Central memory CD4-positive, alpha-beta T cell (primary cell): Measurements from ENCODE around the gene PPP1R27.

Source experiments
- DNase-seq: peaks from one replicate; pipeline ENCODE4 v3.0.0; 2022

Gene PPP1R27

DNA sequence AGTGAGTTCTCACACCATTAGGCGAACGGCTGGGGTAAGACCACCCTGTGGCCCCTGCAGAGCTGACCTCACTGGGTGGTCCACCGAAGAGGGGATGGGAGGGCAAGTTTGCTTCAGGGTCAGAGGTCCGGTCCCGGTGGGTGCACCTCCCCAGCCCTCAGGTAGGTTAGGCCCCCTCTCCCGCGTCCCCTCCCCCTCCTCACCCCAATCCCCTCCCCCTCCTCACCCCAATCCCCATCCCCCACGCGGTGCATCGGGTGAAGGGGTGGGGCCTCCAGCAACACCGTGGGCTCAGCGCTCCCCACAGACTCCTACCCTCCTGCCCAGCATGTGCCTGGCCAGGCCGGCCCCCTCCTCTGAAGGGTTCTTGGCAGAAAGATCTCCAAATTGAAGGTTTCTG, 15.1 kb downstream of the PPP1R27 start:
- DNase-seq: no peak

DNA sequence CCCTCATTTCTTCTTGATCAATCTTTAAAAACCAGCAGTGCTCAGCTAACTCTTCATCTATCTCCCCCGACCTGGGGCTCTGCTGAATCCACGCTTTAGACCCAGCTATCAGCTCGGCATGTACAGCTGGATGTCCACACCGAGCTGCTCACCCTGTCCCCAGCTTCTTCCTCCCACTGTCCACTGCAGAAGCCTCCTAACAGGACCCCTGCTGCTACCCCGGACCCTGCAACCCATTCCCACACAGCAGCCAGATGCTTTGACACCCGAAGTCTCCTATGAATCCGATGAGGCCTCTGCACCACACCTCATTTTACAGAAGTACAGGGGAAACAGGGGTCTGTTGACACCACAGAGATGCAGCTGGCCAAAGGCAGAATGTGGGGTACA, 17.1 kb downstream of the PPP1R27 start:
- no peak for DNase-seq

DNA sequence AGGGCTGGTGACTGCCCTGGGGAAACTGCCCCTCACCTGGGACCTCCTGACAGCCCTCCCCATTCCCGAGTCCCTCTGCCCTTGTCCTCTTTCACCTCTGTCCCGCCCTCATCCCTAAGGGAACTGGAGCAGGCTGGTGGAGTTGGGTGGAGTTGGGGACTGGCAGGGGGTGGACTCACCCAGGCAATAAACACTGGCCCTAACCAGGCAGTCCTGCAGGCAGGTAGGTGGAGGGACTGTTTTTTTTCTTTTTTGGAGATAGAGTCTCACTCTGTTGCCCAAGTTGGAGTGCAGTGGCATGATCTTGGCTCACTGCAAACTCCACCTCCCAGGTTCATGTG, 19.2 kb downstream of the PPP1R27 start:
- DNase-seq: no peak

DNA sequence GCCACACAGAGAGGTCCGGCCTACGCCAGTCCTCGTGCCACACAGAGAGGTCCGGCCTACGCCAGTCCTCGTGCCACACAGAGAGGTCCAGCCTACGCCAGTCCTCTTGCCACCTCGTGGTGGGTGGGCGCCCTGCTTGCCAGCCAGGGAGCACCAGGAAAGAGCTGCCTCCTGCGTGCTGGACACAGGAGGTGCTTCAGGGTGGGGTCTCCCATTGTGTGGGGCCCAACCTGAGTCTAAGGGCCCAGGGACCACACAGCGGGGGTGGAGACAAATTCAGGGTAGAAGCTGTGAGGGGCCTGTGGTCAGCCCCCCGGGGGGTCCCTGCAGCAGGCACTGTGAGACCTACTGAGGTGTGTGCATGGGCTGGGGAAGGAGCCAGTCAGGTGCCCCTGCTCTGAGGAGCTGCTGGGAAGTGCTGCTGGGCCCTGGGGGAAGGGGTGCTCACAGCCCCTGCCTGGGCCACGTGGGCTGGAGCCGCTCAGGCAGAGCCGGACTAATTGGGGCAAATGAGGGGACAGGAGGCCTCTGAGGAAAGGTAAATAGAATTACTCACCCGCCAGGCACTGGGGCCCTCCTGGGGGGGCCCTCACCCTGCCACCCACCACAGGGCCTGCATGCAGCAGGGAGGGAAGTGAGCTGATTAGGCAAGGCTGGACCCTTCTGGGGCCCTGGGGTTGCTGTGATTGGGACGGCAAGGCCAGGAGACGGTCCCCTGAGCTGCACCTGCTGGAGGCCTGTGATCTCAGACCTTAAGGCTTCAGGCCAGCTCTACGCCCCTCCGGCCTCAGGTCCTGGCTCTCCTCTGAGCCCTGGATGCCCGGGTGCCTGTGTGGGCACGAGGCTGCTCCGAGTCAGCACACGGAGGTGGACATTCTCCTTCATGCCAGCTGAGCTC, 19.9 kb downstream of the PPP1R27 start:
- DNase-seq: no peak

DNA sequence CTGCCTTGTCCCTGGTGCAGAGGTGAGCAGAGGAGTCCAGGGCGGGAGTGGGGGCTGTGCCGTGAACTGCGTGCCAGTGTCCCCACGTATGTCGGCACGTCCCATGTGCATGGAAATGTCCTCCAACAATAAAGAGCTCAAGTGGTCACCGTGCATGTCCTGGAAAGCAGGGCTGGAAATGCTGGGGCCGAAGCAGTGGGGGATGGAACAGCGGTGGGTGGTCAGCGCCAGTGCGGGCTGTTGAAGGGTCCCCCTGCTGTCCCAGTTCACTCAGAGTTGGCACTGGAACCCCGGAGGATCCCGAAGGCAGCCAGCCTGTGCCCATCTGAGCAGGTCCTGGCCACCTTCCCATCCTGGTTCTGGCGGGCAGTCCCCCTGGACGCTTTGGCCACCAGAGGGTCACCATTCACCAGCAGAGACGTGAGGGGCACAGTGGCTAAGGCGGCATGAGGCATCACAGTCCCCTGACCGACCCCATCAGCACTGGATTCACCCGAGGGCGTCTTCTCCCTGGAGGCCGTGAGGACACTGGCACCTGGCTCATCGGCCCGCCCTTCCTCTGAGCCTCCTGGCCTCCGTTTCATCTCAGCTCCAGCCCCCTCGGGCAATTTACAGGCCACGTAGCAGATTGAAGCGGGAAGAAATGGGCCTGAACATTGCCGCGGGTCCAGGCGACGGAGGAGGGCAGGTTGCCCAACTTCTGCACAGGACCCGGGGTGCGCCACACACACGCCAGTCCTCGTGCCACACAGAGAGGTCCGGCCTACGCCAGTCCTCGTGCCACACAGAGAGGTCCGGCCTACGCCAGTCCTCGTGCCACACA, 20.8 kb downstream of the PPP1R27 start:
- DNase-seq: no peak

DNA sequence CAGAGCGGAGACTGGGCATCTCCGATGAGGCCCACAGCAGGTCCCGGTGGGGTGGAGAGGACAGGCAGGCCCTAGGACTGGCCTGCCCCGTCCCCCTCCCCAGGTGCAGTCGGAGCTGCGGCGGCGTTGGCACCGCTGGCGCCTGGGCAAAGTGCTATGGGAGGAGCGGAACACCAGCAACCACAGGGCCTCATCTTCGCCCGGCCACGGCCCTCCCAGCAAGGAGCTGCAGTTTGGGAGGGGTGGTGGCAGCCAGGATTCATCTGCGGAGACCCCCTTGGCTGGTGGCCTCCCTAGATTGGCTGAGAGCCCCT, 21.5 kb downstream of the PPP1R27 start:
- DNase-seq: no peak

DNA sequence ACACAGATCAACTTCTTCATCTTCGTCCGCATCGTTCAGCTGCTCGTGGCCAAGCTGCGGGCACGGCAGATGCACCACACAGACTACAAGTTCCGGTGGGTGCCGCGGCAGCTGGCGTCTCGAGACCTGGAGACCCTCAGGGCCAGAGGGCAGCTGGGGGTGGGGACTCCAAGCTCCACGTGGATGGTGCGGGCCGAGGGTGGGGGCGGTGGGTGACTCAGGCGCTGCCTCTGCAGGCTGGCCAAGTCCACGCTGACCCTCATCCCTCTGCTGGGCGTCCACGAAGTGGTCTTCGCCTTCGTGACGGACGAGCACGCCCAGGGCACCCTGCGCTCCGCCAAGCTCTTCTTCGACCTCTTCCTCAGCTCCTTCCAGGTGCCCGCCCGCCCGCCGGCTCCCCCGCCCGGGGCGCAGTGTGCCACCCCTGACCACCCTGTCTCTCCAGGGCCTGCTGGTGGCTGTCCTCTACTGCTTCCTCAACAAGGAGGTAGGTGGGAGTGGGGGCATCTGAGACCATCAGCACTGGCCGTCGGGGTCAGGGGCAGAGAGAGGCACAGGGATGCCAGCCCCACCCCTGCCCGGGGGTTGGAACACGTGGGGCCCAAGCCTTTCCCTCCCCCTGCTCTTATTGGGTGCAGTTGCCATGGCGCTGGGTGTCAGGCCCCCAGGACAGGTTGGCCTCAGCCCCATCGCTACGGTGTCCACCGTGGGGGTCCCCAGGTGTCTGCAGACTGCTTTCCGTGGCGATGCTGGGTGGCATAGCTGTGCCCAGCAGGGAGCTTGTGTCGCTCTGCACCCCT, 22.1 kb downstream of the PPP1R27 start:
- no peak for DNase-seq

DNA sequence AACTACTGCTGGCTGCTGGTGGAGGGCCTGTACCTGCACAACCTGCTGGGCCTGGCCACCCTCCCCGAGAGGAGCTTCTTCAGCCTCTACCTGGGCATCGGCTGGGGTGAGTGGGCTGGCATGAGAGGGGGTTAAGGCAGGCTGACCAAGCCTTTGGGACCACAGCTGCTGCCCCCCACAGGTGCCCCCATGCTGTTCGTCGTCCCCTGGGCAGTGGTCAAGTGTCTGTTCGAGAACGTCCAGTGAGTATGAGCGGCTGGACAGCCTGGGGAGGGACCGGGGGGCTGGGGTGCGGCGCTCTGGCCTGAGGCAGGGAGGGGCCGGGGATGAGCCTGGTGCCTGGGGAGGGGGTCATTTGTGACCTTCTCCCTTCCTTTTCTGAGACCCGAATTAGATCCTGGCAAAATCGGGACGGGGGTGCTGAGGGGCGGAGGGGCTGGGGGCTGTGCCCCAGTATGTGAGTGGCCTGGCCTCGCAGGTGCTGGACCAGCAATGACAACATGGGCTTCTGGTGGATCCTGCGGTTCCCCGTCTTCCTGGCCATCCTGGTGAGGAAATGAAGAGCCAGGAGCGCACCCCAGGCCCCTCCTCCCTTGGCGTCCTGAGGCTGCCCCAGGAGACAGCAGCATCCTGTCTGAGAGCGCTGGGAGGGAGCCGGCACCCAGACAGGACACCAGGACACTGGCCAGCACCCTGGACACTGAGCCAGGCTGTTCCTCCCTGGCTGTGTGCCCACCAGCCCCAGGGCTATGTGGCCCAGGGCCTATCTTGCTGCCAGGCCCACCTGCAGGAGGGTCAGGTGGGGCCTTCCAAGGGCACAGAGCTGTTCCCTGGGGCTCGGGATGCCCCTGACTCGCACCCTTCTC, 22.9 kb downstream of the PPP1R27 start:
- no peak for DNase-seq

DNA sequence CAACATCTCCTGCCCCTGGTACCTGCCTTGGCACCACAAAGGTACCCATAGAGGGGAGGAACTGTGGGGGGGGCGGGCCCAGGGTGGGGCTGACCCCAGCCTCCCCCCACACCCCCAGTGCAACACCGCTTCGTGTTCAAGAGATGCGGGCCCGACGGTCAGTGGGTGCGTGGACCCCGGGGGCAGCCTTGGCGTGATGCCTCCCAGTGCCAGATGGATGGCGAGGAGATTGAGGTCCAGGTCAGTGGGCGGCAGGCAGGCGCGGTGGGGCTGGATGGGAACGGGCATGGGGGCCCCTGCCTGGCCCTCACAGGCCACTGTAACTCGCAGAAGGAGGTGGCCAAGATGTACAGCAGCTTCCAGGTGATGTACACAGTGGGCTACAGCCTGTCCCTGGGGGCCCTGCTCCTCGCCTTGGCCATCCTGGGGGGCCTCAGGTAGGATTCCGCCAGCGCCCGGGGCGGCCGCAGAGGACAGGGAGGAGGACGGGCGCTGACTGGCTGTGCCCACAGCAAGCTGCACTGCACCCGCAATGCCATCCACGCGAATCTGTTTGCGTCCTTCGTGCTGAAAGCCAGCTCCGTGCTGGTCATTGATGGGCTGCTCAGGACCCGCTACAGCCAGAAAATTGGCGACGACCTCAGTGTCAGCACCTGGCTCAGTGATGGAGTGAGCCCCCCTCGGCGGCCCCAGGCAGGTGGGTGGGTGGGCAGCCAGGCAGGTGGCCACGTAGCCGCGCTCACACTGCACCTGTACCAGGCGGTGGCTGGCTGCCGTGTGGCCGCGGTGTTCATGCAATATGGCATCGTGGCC, 23.8 kb downstream of the PPP1R27 start:
- no peak for DNase-seq

DNA sequence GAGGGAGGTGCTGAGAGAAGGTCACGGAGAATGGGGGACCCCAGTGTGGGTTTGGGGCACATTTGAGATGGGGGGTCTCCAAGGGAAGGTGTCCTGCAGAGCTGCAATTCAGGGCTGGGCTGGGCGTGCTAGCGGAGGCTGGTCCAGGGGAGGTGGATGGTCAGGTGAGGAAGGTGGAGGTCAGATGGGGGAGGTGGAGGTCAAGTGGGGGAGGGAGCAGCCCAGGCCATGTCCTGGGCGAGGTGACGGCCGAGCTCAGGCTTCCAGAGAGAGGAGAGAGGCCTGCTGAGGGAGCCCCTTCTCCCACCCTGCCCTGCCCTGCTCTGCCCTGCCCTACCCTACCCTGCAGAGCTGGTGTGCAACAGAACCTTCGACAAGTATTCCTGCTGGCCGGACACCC, 24.4 kb downstream of the PPP1R27 start:
- DNase-seq: no peak

DNA sequence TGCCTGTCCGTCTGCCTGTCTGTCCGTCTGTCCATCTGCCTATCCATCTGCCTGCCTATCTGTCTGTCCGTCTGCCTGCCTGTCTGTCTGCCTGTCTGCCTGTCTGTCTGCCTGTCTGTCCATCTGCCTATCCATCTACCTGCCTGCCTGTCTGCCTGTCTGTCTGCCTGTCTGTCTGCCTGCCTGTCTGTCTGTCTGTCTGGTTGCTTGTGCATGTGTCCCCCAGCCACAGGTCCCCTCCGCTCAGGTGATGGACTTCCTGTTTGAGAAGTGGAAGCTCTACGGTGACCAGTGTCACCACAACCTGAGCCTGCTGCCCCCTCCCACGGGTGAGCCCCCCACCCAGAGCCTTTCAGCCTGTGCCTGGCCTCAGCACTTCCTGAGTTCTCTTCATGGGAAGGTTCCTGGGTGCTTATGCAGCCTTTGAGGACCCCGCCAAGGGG, 25.3 kb downstream of the PPP1R27 start:
- DNase-seq: no peak

DNA sequence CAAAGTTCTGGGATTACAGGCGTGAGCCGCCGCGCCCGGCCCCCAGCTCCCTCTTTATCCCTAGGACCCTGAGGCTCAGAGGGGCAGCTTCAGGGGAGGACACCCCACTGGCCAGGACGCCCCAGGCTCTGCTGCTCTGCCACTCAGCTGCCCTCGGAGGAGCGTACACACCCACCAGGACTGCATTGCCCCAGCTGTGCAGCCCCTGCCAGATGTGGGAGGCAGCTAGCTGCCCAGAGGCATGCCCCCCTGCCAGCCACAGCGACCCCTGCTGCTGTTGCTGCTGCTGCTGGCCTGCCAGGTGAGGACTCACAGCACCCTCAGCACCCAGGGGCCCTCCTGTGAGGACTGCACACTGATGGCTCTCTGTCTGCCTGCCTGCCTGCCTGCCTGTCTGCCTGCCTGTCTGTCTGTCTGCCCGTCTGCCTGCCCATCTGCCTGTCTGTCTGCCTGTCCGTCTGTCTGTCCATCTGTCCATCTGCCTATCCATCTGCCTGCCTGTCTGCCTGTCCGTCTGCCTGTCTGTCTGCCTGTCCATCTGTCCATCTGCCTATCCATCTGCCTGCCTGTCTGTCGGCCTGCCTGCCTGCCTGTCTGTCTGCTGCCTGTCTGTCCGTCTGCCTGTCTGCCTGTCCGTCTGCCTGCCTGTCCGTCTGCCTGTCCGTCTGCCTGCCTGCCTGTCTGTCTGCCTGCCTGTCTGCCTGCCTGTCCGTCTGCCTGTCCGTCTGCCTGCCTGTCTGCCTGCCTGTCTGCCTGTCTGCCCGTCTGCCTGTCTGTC, 25.9 kb downstream of the PPP1R27 start:
- DNase-seq: no peak

DNA sequence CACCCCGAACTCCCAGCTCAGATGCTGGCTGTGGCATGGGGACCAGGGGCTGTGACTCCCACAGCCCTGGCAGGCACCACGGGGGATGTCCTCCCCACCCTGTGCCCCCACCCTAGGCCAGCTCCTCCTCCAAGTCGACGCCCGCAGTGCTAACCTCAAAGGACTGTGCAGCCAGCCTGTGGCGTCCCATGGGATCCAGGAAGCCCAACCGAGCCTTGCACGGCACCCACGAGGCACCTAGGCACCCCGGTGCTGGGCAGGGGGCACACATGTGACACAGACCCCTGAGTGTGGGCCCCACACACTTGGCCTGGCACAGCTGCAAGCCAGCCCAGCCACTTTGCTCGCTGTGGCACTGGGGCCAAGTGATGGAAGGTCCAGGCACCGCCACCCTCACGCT, 27.0 kb downstream of the PPP1R27 start:
- DNase-seq: no peak

DNA sequence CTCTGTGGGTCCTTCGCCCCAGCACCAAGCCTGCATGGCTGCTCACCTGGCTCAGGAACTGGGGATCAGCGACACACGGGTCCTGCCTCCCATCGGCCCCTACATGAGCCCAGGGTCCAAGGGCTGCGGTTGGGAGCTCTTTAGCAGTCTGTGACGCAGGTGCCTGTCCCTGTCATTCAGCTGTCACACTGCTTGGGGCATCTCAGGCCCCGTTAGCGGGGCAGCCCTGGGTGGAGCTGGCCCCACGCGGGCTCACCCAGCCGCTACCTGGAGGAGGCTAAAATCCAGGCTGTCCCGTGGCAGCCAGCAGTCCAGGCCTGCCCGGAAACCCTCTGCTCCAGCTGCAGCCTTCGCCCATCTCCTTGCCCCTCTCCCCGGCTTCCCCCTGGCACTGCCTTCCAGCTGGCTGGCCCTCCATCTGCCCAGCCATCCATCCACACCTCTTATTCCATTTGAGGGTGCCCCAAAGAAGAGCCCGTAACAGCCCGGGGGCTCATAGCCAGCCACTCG, 27.6 kb downstream of the PPP1R27 start:
- no peak for DNase-seq

DNA sequence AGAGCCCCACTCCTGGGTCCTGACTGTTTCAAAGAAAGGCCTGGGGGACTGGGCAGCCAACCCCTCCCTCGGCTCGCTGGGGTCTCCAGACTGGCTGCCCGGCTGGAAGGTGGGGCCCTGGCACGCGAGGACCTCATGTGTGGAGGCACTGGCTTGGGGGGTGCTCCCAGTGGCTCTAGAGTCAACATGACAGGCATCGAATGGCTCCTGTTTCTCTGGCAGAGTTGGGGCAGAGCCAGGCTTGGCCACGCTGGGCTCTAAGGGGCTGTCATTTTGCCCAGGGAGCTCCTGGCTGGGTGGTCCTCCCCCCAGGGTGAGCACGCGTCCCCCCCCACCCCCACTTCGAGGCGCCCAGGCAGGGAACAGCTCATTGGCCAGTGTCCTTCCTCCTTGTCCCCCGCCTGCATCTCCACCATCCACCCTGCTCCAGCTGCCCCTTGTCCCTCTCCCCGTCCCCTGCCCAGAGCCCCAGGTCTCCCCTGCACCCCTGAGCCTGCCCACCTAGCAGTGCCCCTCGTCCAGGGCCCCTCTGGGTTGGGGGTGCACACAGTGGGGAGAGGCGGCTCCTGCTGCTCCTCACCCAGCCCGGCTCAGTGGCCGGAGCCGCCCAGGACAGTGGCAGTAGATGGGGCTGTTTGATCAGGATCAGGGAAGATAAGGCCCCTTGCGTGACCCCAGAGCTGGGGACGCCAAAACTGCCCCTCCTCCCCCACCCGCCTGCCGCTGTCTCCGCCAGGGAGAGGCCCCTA, 28.2 kb downstream of the PPP1R27 start:
- DNase-seq: no peak

DNA sequence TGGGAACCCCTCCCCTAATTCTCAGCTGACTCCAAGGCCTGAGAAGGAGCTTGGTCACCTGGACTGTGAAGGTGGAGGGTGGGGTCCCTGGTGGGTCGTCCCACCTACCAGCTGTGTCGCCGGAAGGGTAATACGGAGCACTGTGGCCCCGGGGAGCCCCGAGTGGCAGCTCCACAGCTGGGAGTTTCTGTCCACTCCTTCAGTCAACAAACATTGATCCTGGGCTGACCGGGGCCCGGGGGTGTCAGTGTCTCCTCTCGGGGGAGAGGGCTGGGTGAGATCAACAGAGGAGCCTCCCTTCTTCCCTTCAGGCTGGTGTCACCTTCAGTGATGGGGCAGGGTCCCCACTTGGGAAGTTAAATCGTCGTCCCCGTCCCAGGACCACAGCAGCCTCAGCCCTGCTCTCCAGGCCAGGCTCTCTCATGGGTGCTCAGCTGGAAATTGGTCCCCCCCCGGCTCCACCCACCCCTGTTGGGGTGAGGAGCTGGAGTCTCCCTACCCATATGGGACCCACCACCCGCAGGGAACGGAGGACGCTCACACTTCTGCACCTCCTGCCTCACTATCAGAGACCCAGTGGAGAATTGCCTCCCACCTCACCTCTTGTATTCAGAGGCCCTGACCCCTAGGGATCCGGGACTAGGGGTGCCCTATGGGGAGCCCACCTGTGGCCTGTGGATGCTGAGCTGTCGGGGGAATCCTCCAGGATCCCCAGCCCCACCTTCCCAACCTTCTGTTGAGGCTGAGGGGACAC, 29.0 kb downstream of the PPP1R27 start:
- DNase-seq: no peak

DNA sequence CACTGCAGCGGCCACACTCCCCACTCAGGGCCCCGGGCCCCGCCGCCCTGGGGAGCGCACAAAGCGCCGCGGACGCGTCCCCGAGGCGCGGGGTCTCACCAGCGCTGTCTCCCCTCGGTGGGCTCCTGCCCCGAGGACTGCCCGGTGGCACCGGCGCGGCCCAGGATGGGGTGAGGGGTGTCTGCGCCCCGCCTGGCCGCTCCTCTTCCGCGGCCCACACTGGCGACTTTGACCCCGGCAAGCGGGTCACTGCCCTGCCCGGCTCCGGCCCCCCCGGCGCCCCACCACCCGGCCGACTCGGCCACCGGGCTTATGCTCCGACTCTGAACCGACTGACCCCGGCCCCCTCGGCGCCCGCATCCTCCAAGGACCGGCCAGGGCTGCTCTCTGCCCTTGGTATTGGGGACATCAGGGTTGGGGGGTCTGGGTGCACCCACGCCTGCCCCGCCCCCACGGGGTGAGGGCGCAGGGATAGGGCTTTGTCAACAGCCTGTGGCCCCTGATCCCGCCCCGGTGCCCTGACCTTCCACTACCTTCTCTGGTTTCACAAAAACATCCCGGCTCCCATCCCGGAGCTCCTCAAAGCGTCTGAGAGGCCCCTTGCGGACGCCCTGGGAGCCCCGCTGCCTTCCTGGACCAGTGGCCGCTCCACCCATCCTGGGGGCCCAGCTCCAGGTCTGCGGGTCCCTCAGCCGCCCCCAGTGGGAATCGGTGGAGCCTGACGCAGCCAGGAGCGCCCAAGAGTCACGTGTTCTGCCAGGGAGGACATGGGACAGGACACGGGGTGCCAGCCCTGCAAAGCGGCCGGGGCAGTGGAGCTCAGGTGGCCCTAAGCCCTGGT, 30.1 kb downstream of the PPP1R27 start:
- DNase-seq: no peak
